Suprapubic skin (tissue), 3 donors: ENCODE data around the gene BTN1A1.

Experiments used
- CTCF ChIP-seq, 2 donors: fragments of 200-600 bp in 1 of 2; fragments of 450-650 bp in 1 of 2; sonication (generic) in 1 of 2; IDR thresholded peaks; one replicate each; pipeline ENCODE4 v1.5.1; 2016 to 2019; ENCODE audit warnings: antibody characterized with exemption in 2 of 2, mild to moderate bottlenecking in 1 of 2, moderate library complexity in 1 of 2
- EP300 ChIP-seq: sonication (generic); formaldehyde crosslinking; IDR thresholded peaks from one replicate; pipeline ENCODE4 v1.6.1; 2017; ENCODE audit warnings: antibody characterized with exemption
- POLR2A ChIP-seq, 2 donors: fragments of 450-650 bp; IDR thresholded peaks; one replicate each; pipeline ENCODE4 v1.6.1; 2017; ENCODE audit warnings: antibody characterized with exemption in 2 of 2, mild to moderate bottlenecking in 2 of 2, moderate library complexity in 2 of 2

- no peak for TF ChIP-seq CTCF (IDR thresholded peaks at IDR 0.05)
- TF ChIP-seq POLR2A (IDR thresholded peaks at IDR 0.05) = no peak
- TF ChIP-seq EP300 = no peak
These were observed 34.8 kb downstream of the BTN1A1 start for GRCh38 chr6:26534681-26535465.
